Ascending aorta (tissue), 2 donors: ENCODE results near the gene MVB12A. TPM values are rescaled to one million over a fixed set of nuclear protein-coding genes. Genes with fewer than 3 reads are reported as not detected.

ENCODE experiments used
- DNase-seq, 2 donors: peaks; one replicate each; pipeline ENCODE4 v3.0.0-alpha.2; 2019; ENCODE audit warnings: low spot score in 2 of 2
- H3K27ac ChIP-seq, 2 donors: fragments of 200-600 bp; sonication (generic); one replicate each; pipeline ENCODE4 v1.5.1; 2016 to 2017; ENCODE audit warnings: mild to moderate bottlenecking in 1 of 2
- H3K27me3 ChIP-seq: fragments of 200-600 bp; sonication (generic); one replicate; pipeline ENCODE4 v1.5.1; 2017
- H3K36me3 ChIP-seq, 2 donors: fragments of 200-600 bp; sonication (generic); one replicate each; pipeline ENCODE4 v1.5.1; 2016
- H3K4me1 ChIP-seq, 2 donors: fragments of 200-600 bp; sonication (generic); one replicate each; pipeline ENCODE4 v1.5.1; 2016 to 2017; ENCODE audit warnings: mild to moderate bottlenecking in 1 of 2
- H3K4me3 ChIP-seq, 2 donors: fragments of 200-600 bp; sonication (generic); one replicate each; pipeline ENCODE4 v1.5.1; 2016 to 2017; ENCODE audit warnings: mild to moderate bottlenecking in 1 of 2
- H3K9me3 ChIP-seq, 2 donors: fragments of 200-600 bp; sonication (generic); one replicate each; pipeline ENCODE4 v1.5.1; 2016
- CTCF ChIP-seq, 3 experiments: fragments of 200-600 bp in 2 of 3; fragments of 450-650 bp in 1 of 3; sonication (generic) in 2 of 3; IDR thresholded peaks; one replicate each; pipeline ENCODE4 v1.5.1; 2016 to 2019; ENCODE audit warnings: antibody characterized with exemption in 3 of 3, mild to moderate bottlenecking in 1 of 3, moderate library complexity in 1 of 3
- intact Hi-C: fragments of 100-400 bp; cut with DNase I; formaldehyde crosslinking; loops from one replicate; pipeline ENCODE4 v1.15.1; 2023
- total RNA-seq: library from RNA; depleted of rRNA; stranded (reverse); fragments of >200 nt; gene quantifications from one replicate; pipeline ENCODE4 v1.1.0, GENCODE V29; 2016

MVB12A gene
- total RNA-seq, 1 donor from 2014 or later = 49.6 TPM

DNA sequence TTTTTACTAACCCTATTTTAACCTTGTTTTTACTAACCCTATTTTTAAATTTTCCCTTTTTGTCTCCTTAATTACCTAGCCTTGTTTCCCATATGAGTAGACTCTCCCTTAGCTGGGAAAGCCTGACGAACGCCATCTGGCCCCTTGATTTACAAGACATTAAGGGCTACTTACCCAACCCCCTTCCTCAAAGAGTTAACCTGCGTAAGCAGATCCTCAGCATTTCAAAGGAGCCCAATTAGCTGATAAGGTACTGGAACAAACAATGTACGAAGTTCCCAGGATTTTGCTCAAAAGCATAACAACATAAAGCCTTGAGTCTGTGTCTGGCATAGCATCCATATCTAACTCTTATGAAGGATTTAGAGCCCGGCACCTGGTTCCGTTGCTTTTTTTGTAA lies 4.7 kb upstream of the MVB12A start:
- Histone ChIP-seq H3K36me3 (no peaks in the 10 kb centered on the region), H3K4me1 (peaks cover 0 to 5% of the 10 kb centered on the region in 2 donors), H3K27me3 (no peaks in the 10 kb centered on the region), H3K27ac (no peak overlapping the region), H3K4me3 (no peak overlapping the region), H3K9me3 (no peaks in the 10 kb centered on the region)
- intact Hi-C loops = no loop called here
- TF ChIP-seq CTCF (IDR thresholded peaks at IDR 0.05) = no peak
- no peak for DNase-seq

- TF ChIP-seq CTCF (IDR thresholded peaks at IDR 0.05) = no peak
- no peaks in the 10 kb centered on the region for H3K27me3 ChIP-seq
- no peak for DNase-seq
- H3K9me3 ChIP-seq = no peaks in the 10 kb centered on the region
- H3K4me1 ChIP-seq = peaks cover 5 to 6% of the 10 kb centered on the region in 2 donors
- peak overlapping the region in 1 of 2 donors; percentile 78 for H3K27ac ChIP-seq
- H3K36me3 ChIP-seq = peaks cover 0 to under 1% of the 10 kb centered on the region in 2 donors
- intact Hi-C loops = loop anchor here (1.0 kb wide), 1 partner anchor 27 kb away; no protein-coding TSS in a partner anchor
- H3K4me3 ChIP-seq = peak overlapping the region; percentile 29 to 63
Observed at GRCh38 chr19:17418710-17419109, 1.1 kb upstream of the MVB12A start.

- Histone ChIP-seq H3K9me3 (no peaks in the 10 kb centered on the region), H3K27ac (peak overlapping the region; percentile 28 to 78), H3K4me3 (peak overlapping the region; percentile 29 to 63)
Observed at GRCh38 chr19:17419154-17419620, 660 bp upstream of the MVB12A start.

GRCh38 chr19:17420475-17420924 lies 653 bp downstream of the MVB12A start:
- Histone ChIP-seq H3K9me3 (no peaks in the 10 kb centered on the region), H3K4me1 (peaks cover 5 to 6% of the 10 kb centered on the region in 2 donors), H3K36me3 (peaks cover 0 to 3% of the 10 kb centered on the region in 2 donors), H3K27me3 (no peaks in the 10 kb centered on the region), H3K27ac (no peak overlapping the region), H3K4me3 (peak overlapping the region; percentile 62 to 85)
- TF ChIP-seq CTCF (IDR thresholded peaks at IDR 0.05) = no peak
- DNase-seq = peak in 1 of 2 donors; percentile 68
- intact Hi-C loops = loop anchor here (2.0 kb wide), 1 partner anchor 50 kb away; the partner anchor contains the start of gene SLC27A1

More at GRCh38 chr19:17419154-17419620, 660 bp upstream of the MVB12A start:
- intact Hi-C loops = loop anchor here (1.0 kb wide), 1 partner anchor 28 kb away; no protein-coding TSS in a partner anchor
- H3K27me3 ChIP-seq = no peaks in the 10 kb centered on the region
- TF ChIP-seq CTCF (IDR thresholded peaks at IDR 0.05) = no peak
- peaks cover 5 to 6% of the 10 kb centered on the region in 2 donors for H3K4me1 ChIP-seq
- H3K36me3 ChIP-seq = peaks cover 0 to 3% of the 10 kb centered on the region in 2 donors
- no peak for DNase-seq

- H3K36me3 ChIP-seq = peaks cover 0 to 3% of the 10 kb centered on the region in 2 donors
- H3K4me3 ChIP-seq = no peak overlapping the region
- no peaks in the 10 kb centered on the region for H3K27me3 ChIP-seq
- H3K4me1 ChIP-seq = peaks cover 5 to 6% of the 10 kb centered on the region in 2 donors
- no peak for DNase-seq
- H3K27ac ChIP-seq = no peak overlapping the region
- TF ChIP-seq CTCF (IDR thresholded peaks at IDR 0.05) = no peak
- no peaks in the 10 kb centered on the region for H3K9me3 ChIP-seq
- intact Hi-C loops = loop anchor here (2.0 kb wide), 1 partner anchor 49 kb away; the partner anchor contains the start of gene SLC27A1
Observed at GRCh38 chr19:17421942-17422341, 2.1 kb downstream of the MVB12A start.
